GM21825 (cell line): Measurements from ENCODE around the gene PPP1R15A.
"Not testable (repeated sequence)": the region's sequence is repeated elsewhere in the genome, so short reads cannot be mapped to it uniquely, and the experiment has no call there.

ENCODE experiments used
- ATAC-seq: cut with Tn5 transposase; IDR thresholded peaks from one replicate; pipeline ENCODE4 v1.9.1; 2021; ENCODE audit warnings: mild to moderate bottlenecking, moderate library complexity; ENCODE audit not compliant: unreplicated experiment

PPP1R15A gene

GRCh38 chr19:48858984-48859710, 13.1 kb upstream of the PPP1R15A start:
- ATAC-seq: no peak

GRCh38 chr19:48859711-48860572, 12.3 kb upstream of the PPP1R15A start:
- ATAC-seq: peak; percentile 57

DNA sequence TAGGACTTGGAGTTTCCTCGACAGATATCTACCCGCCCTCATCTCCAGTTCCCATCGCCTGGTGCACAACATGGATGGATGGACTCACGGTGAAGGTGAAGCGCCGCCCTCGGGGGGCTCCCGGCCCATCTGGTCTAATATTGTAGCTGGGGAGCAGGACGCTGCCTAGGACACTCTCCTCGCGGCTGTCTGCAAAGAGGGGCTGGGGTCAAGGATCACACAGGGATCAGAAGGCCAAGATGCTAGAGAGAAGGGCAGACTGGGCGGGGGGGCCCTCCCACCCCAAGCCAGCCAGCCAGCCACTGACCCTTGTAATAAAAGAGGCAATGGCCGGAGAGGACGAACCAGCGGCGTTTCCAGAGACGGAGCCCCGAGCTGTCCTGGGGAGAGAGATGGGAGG, 10.9 kb upstream of the PPP1R15A start:
- ATAC-seq: no peak

- no peak for ATAC-seq
Measured at GRCh38 chr19:48862827-48863226, 9.4 kb upstream of the PPP1R15A start.

- ATAC-seq: no peak
Measured at GRCh38 chr19:48866692-48867091, 5.5 kb upstream of the PPP1R15A start.

GRCh38 chr19:48867123-48867745, 5.0 kb upstream of the PPP1R15A start:
- ATAC-seq: no peak

DNA sequence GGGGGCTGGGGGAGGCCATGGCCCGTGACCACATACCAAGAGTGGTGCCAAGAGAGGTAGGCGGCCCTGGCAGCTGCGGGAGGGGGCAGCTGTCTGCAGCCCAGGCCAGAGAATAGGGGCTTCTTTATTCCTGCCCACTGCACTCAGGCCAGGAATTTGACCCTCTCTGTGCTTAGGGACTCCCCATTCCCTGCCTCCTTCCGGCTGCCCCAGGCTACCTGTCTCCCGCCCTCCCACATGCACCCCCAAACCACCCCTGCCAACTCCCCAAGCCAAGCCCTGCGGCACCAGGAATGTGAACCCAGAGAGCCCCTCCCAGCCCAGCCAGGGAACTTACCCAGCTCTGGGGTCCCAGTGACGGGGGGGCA, 4.5 kb upstream of the PPP1R15A start:
- no peak for ATAC-seq

GRCh38 chr19:48868114-48868886, 3.9 kb upstream of the PPP1R15A start, which contains the start of gene PLEKHA4:
TSS of gene PLEKHA4 (minus strand) at chr19:48868617. CDS start at chr19:48867620, 997 bp downstream.
- ATAC-seq: no peak

GRCh38 chr19:48870048-48870447, 2.2 kb upstream of the PPP1R15A start:
- no peak for ATAC-seq

DNA sequence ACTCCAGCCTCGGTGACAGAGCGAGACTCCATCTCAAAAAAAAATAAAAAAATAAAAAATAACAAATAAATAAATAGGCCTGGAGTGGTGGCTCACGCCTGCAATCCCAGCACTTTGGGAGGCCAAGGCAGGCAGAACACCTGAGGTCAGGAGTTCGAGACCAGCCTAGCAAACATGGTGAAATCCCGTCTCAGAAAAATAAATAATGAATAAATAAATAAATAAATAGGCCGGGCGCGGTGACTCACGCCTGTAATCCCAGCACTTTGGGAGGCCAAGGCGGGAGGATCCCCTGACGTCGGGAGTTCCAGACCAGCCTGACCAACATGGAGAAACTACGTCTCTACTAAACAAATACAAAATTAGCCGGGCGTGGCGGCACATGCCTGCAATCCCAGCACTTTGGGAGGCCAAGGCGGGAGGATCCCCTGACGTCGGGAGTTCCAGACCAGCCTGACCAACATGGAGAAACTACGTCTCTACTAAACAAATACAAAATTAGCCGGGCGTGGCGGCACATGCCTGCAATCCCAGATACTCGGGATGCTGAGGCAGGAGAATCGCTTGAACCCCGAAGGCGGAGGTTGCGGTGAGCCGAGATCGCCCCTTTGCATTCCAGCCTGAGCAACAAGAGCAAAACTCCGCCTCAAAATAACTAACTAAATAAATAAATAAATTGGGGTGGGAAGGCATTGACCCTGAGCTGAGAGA, 595 bp upstream of the PPP1R15A start:
- not testable (repeated sequence) for ATAC-seq

- ATAC-seq: peak; percentile 15
Measured at GRCh38 chr19:48872884-48873475, 759 bp downstream of the PPP1R15A start.

GRCh38 chr19:48873476-48874302, 1.5 kb downstream of the PPP1R15A start:
- peak; percentile 6 for ATAC-seq

GRCh38 chr19:48874303-48875135, 2.3 kb downstream of the PPP1R15A start:
- ATAC-seq: no peak

- not testable (repeated sequence) for ATAC-seq
Measured at GRCh38 chr19:48876043-48876981, 4.1 kb downstream of the PPP1R15A start.

DNA sequence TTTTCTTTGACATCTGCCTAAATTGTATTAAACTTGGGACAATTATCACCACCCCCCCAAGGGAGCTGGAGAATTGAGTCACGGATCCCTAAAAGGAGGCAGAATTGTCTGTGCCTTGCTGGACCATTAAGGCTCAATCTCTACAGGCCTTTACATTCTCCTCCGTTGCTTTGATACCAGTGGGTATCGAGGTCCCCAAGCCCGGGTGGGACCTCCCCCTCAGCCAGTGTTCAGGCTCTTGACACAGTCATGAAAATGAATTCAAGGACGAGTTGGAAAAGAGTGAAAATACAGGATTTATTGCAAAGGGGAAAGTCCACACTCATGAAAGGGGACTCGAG, 5.6 kb downstream of the PPP1R15A start:
- no peak for ATAC-seq

- ATAC-seq: no peak
Measured at GRCh38 chr19:48878196-48879024, 6.2 kb downstream of the PPP1R15A start.
